Ishikawa (cell line): ENCODE results near the gene QTRT2.

ENCODE experiments used
- CEBPB ChIP-seq: IDR thresholded peaks from 2 replicates; pipeline ENCODE4 v1.6.1; 2012
- CREB1 ChIP-seq: IDR thresholded peaks from 2 replicates; pipeline ENCODE4 v1.6.1; 2012; ENCODE audit warnings: low read depth
- EGR1 ChIP-seq: IDR thresholded peaks from 2 replicates; pipeline ENCODE4 v1.6.1; 2012
- EP300 ChIP-seq: IDR thresholded peaks from 2 replicates; pipeline ENCODE4 v1.6.1; 2012; ENCODE audit warnings: borderline replicate concordance
- FOXM1 ChIP-seq: IDR thresholded peaks from 2 replicates; pipeline ENCODE4 v1.6.1; 2012; ENCODE audit warnings: low read depth, borderline replicate concordance
- MAX ChIP-seq: IDR thresholded peaks from 2 replicates; pipeline ENCODE4 v1.6.1; 2012
- NFIC ChIP-seq: IDR thresholded peaks from 2 replicates; pipeline ENCODE4 v1.6.1; 2012
- RAD21 ChIP-seq: IDR thresholded peaks from 2 replicates; pipeline ENCODE4 v1.6.1; 2012; ENCODE audit warnings: low read depth
- REST ChIP-seq: IDR thresholded peaks from 2 replicates; pipeline ENCODE4 v1.6.1; 2012; ENCODE audit warnings: low read depth, mild to moderate bottlenecking
- TAF1 ChIP-seq: IDR thresholded peaks from 2 replicates; pipeline ENCODE4 v1.6.1; 2012; ENCODE audit warnings: low read depth, mild to moderate bottlenecking
- TCF12 ChIP-seq: IDR thresholded peaks from 2 replicates; pipeline ENCODE4 v1.6.1; 2012; ENCODE audit warnings: low read depth
- TEAD4 ChIP-seq: IDR thresholded peaks from 2 replicates; pipeline ENCODE4 v1.6.1; 2012
- USF1 ChIP-seq: IDR thresholded peaks from 2 replicates; pipeline ENCODE4 v1.6.1; 2012
- YY1 ChIP-seq: IDR thresholded peaks from 2 replicates; pipeline ENCODE4 v1.6.1; 2012; ENCODE audit warnings: low read depth
- ZBTB7A ChIP-seq: IDR thresholded peaks from 2 replicates; pipeline ENCODE4 v1.6.1; 2012; ENCODE audit warnings: low read depth

QTRT2 gene

GRCh38 chr3:114126461-114126860, 69.9 kb downstream of the QTRT2 start:
- TF ChIP-seq CREB1 = no peak
- no peak for TF ChIP-seq FOXM1
- no peak for TF ChIP-seq ZBTB7A

- no peak for TF ChIP-seq YY1
- TF ChIP-seq REST = no peak
- no peak for TF ChIP-seq RAD21
- no peak for TF ChIP-seq CREB1
- no peak for TF ChIP-seq NFIC
- TF ChIP-seq USF1 = no peak
- TF ChIP-seq CEBPB = no peak
- no peak for TF ChIP-seq ZBTB7A
- TF ChIP-seq FOXM1 = no peak
- TF ChIP-seq TCF12 = no peak
- no peak for TF ChIP-seq MAX
- TF ChIP-seq TEAD4 = no peak
- no peak for TF ChIP-seq EGR1
- TF ChIP-seq EP300 = no peak
These were observed 71.0 kb downstream of the QTRT2 start for GRCh38 chr3:114127517-114127916.

- TF ChIP-seq EGR1 (no peak), CEBPB (no peak)
These were observed 71.7 kb downstream of the QTRT2 start for GRCh38 chr3:114128231-114128630.

GRCh38 chr3:114128826-114129225, 72.3 kb downstream of the QTRT2 start:
- TF ChIP-seq REST (no peak), CREB1 (no peak), MAX (no peak)

GRCh38 chr3:114132500-114132899, 76.0 kb downstream of the QTRT2 start:
- TF ChIP-seq NFIC (no peak), ZBTB7A (no peak), RAD21 (no peak), YY1 (no peak), EGR1 (no peak)

- no peak for TF ChIP-seq TCF12
- TF ChIP-seq REST = no peak
- no peak for TF ChIP-seq NFIC
- TF ChIP-seq TEAD4 = no peak
- no peak for TF ChIP-seq FOXM1
- no peak for TF ChIP-seq CREB1
- no peak for TF ChIP-seq ZBTB7A
- TF ChIP-seq EP300 = no peak
- no peak for TF ChIP-seq RAD21
- TF ChIP-seq EGR1 = no peak
- TF ChIP-seq USF1 = no peak
- TF ChIP-seq MAX = no peak
- TF ChIP-seq CEBPB = no peak
- TF ChIP-seq YY1 = no peak
- no peak for TF ChIP-seq TAF1
These were observed 77.4 kb downstream of the QTRT2 start for GRCh38 chr3:114133947-114134346.
